ENCODE results near the gene GFOD1. TPM values are rescaled to one million over a fixed set of nuclear protein-coding genes. Genes with fewer than 3 reads are reported as not detected.
"Not testable (repeated sequence)": the region's sequence is repeated elsewhere in the genome, so short reads cannot be mapped to it uniquely, and the experiment has no call there.

GFOD1 gene
- total and polyA plus RNA-seq, 2 experiments from 2014 or later = 16.2 to 30.5 TPM

GRCh38 chr6:13447949-13448724 lies 39.3 kb downstream of the GFOD1 start:
- Histone ChIP-seq H3K4me1 (ENCODE audit: low read depth) (peaks cover 16% of the 10 kb centered on the region), H3K36me3 (no peaks in the 10 kb centered on the region), H3K9me3 (ENCODE audit: low read depth) (no peaks in the 10 kb centered on the region), H3K27me3 (no peaks in the 10 kb centered on the region), H3K4me3 (no peak overlapping the region), H3K27ac (no peak overlapping the region)
- DNase-seq (ENCODE audit: low read depth in 1 of 2, low spot score in 1 of 2) = peak in 1 of 2 donors; percentile 21
- no peak for TF ChIP-seq CTCF (IDR thresholded peaks at IDR 0.05; ENCODE audit: low read depth, low read length)

- H3K9me3 ChIP-seq (ENCODE audit: low read depth) = no peaks in the 10 kb centered on the region
- DNase-seq (ENCODE audit: low read depth in 1 of 2, low spot score in 1 of 2) = no peak
- H3K36me3 ChIP-seq = no peaks in the 10 kb centered on the region
- H3K4me1 ChIP-seq (ENCODE audit: low read depth) = peaks cover 16% of the 10 kb centered on the region
- peak overlapping the region; percentile 45 for H3K27ac ChIP-seq
- H3K4me3 ChIP-seq = no peak overlapping the region
- no peak for TF ChIP-seq CTCF (IDR thresholded peaks at IDR 0.05; ENCODE audit: low read depth, low read length)
- no peaks in the 10 kb centered on the region for H3K27me3 ChIP-seq
These were observed 41.0 kb downstream of the GFOD1 start for GRCh38 chr6:13446381-13446780.

- no peaks in the 10 kb centered on the region for H3K36me3 ChIP-seq
- DNase-seq (ENCODE audit: low read depth in 1 of 2, low spot score in 1 of 2) = no peak
- no peak overlapping the region for H3K4me3 ChIP-seq
- H3K4me1 ChIP-seq (ENCODE audit: low read depth) = peaks cover 16% of the 10 kb centered on the region
- H3K27me3 ChIP-seq = no peaks in the 10 kb centered on the region
- no peaks in the 10 kb centered on the region for H3K9me3 ChIP-seq (ENCODE audit: low read depth)
- TF ChIP-seq CTCF (IDR thresholded peaks at IDR 0.05; ENCODE audit: low read depth, low read length) = no peak
- peak overlapping the region; percentile 45 for H3K27ac ChIP-seq
These were observed 41.7 kb downstream of the GFOD1 start for GRCh38 chr6:13445744-13446115.

- Histone ChIP-seq H3K9me3 (ENCODE audit: low read depth) (no peaks in the 10 kb centered on the region), H3K4me1 (ENCODE audit: low read depth) (peaks cover 16% of the 10 kb centered on the region), H3K27me3 (no peaks in the 10 kb centered on the region), H3K36me3 (no peaks in the 10 kb centered on the region), H3K27ac (peak overlapping the region; percentile 45), H3K4me3 (no peak overlapping the region)
- DNase-seq (ENCODE audit: low read depth in 1 of 2, low spot score in 1 of 2) = peak; percentile 79 to 81
- no peak for TF ChIP-seq CTCF (IDR thresholded peaks at IDR 0.05; ENCODE audit: low read depth, low read length)
These were observed 42.2 kb downstream of the GFOD1 start for GRCh38 chr6:13445005-13445743.

- Histone ChIP-seq H3K9me3 (ENCODE audit: low read depth) (no peaks in the 10 kb centered on the region), H3K27me3 (no peaks in the 10 kb centered on the region), H3K4me1 (ENCODE audit: low read depth) (peaks cover 16% of the 10 kb centered on the region), H3K27ac (no peak overlapping the region), H3K4me3 (no peak overlapping the region), H3K36me3 (no peaks in the 10 kb centered on the region)
- no peak for TF ChIP-seq CTCF (IDR thresholded peaks at IDR 0.05; ENCODE audit: low read depth, low read length)
- DNase-seq (ENCODE audit: low read depth in 1 of 2, low spot score in 1 of 2) = no peak
These were observed 42.8 kb downstream of the GFOD1 start for GRCh38 chr6:13444604-13445003.

GRCh38 chr6:13443978-13444377 lies 43.4 kb downstream of the GFOD1 start:
- not testable (repeated sequence) for DNase-seq (ENCODE audit: low read depth in 1 of 2, low spot score in 1 of 2); H3K9me3 ChIP-seq (ENCODE audit: low read depth); H3K4me3 ChIP-seq; H3K27me3 ChIP-seq; H3K36me3 ChIP-seq; H3K27ac ChIP-seq
- H3K4me1 ChIP-seq (ENCODE audit: low read depth) = peaks cover 16% of the 10 kb centered on the region
